22Rv1 (cell line): ENCODE measurements around the gene ADGRD2.

ENCODE experiments used
- ZFX ChIP-seq: fragments of 450-650 bp; IDR thresholded peaks from 2 replicates; pipeline ENCODE4 v1.6.1; 2017; ENCODE audit warnings: antibody characterized with exemption, borderline replicate concordance
- TF ChIP-seq, protein P1 (sequence below): fragments of 450-650 bp; IDR thresholded peaks from 2 replicates; pipeline ENCODE4 v1.5.1; 2017; ENCODE audit warnings: mild to moderate bottlenecking

DNA sequence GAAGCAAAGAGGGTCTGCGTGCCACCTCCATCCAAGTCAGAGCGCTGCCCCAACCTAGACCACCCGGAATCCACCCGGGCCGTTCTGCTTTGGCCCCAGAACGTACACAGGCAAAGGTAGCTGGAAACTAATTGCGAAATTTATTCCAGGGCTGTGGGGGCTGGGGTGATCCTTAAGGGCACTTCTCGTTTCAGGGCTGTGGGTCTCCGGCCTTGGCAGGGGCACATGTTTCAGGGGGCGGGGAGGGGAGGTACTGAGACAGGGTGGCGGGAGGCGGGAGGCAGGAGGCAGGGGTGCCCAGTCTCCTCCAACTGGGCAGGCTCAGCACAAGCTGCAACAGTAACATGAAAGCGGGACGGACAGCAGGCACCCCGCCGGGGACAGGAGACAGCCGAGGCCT is 30.9 kb downstream of the ADGRD2 start:
- TF ChIP-seq, protein P1, sequence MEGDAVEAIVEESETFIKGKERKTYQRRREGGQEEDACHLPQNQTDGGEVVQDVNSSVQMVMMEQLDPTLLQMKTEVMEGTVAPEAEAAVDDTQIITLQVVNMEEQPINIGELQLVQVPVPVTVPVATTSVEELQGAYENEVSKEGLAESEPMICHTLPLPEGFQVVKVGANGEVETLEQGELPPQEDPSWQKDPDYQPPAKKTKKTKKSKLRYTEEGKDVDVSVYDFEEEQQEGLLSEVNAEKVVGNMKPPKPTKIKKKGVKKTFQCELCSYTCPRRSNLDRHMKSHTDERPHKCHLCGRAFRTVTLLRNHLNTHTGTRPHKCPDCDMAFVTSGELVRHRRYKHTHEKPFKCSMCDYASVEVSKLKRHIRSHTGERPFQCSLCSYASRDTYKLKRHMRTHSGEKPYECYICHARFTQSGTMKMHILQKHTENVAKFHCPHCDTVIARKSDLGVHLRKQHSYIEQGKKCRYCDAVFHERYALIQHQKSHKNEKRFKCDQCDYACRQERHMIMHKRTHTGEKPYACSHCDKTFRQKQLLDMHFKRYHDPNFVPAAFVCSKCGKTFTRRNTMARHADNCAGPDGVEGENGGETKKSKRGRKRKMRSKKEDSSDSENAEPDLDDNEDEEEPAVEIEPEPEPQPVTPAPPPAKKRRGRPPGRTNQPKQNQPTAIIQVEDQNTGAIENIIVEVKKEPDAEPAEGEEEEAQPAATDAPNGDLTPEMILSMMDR: no peak
- no peak for TF ChIP-seq ZFX
